Osteoblast (primary cell): ENCODE data around the gene BCAS3. TPM values are rescaled to one million over a fixed set of nuclear protein-coding genes. Genes with fewer than 3 reads are reported as not detected.
A peak's percentile ranks its signal among the peaks of the same experiment; 100 is the strongest.

ENCODE experiments used
- DNase-seq: peaks from one replicate; pipeline ENCODE4 v3.0.0; 2011; ENCODE audit warnings: low spot score, mixed read lengths; ENCODE audit not compliant: insufficient read length; ENCODE audit errors: missing footprints
- H2AFZ ChIP-seq: 2 replicates; pipeline ENCODE4 v1.6.0; 2011; ENCODE audit warnings: mild to moderate bottlenecking, low read length
- H3K27ac ChIP-seq: 2 replicates; pipeline ENCODE4 v1.5.1; 2011; ENCODE audit warnings: mild to moderate bottlenecking, low read depth, low read length, moderate library complexity
- H3K27me3 ChIP-seq: 2 replicates; pipeline ENCODE4 v1.6.0; 2012; ENCODE audit warnings: mild to moderate bottlenecking, control low read depth, inconsistent platforms, low read length, moderate library complexity; ENCODE audit not compliant: insufficient read depth
- H3K36me3 ChIP-seq: 2 replicates; pipeline ENCODE4 v1.5.1; 2011; ENCODE audit warnings: mild to moderate bottlenecking, low read length, control low read depth, moderate library complexity; ENCODE audit not compliant: insufficient read depth
- H3K4me1 ChIP-seq: 2 replicates; pipeline ENCODE4 v1.5.1; 2011; ENCODE audit warnings: mild to moderate bottlenecking, low read length, control low read depth, moderate library complexity; ENCODE audit not compliant: insufficient read depth
- H3K4me2 ChIP-seq: 2 replicates; pipeline ENCODE4 v1.6.0; 2011; ENCODE audit warnings: mild to moderate bottlenecking, low read length; ENCODE audit not compliant: insufficient read depth
- H3K4me3 ChIP-seq: fragments of 200-600 bp; sonication (generic); 3 replicates; pipeline ENCODE4 v1.5.1; 2012; ENCODE audit warnings: mild to moderate bottlenecking, low read length, inconsistent platforms; ENCODE audit not compliant: insufficient read depth
- H3K79me2 ChIP-seq: 2 replicates; pipeline ENCODE4 v1.6.0; 2012; ENCODE audit warnings: mild to moderate bottlenecking, low read length, control low read depth, inconsistent platforms; ENCODE audit not compliant: insufficient read depth
- H3K9me3 ChIP-seq: 2 replicates; pipeline ENCODE4 v1.5.1; 2011; ENCODE audit warnings: low read depth, low read length, control low read depth
- H4K20me1 ChIP-seq: 2 replicates; pipeline ENCODE4 v1.6.0; 2012; ENCODE audit warnings: mild to moderate bottlenecking, low read length, control low read depth; ENCODE audit not compliant: insufficient read depth
- total RNA-seq: library from RNA; depleted of rRNA; stranded (reverse); fragments of >200 nt; gene quantifications from 2 replicates; pipeline ENCODE4 v1.2.3, GENCODE V29; 2012
- TF ChIP-seq, protein P1 (sequence below): IDR thresholded peaks from 2 replicates; pipeline ENCODE4 v1.5.1; 2011; ENCODE audit warnings: mild to moderate bottlenecking, low read depth, low read length, moderate library complexity; ENCODE audit errors: extremely low read depth

BCAS3 gene
- total RNA-seq, 1 donor = 31.5 TPM

DNA sequence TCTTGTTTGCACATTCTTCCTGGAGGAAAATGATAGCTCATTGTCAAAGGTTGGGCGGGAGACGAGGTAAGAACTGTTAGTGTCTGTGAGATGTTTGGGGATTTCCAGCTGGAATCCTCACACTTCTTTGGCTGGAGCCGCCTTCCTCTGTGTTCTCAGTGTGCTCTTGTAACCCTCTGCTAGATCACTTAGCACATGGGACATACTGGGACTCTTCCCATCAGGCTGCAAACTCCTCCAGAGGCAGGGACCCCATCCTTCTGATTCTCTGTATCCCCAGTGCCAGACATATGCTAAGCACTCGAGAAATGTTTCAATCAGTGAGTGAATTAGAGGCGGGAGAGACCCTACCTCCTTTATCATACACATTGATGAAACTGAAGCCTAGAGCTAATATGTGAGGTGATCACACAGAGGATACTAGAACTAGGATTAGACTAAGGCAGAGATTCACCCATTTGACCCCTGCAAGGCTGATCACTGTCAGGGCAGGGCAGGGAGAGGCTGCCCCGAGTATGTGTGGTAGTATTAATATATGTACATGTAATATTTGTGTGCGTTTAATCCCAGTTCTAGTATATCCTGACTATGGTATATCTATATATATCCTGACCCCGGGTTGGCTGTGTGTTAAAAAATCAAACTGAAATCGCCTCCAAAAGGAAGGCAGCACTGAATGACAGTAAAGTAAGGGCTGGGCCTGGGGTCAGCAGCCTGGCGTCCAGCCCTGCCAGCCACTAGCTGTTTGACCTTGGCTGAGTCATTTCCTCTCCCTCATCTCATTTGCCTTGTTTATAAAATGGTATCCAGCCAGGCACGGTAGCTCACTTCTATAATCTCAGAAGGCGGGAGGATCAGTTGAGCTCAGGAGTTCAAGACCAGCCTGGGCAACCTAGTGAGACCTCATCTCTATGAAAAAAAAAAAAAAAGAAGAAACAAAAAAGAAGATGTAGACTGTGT lies 646.5 kb downstream of the BCAS3 start:
- no peak for DNase-seq
- no peak overlapping the region for H3K4me2 ChIP-seq
- no peaks in the 10 kb centered on the region for H3K79me2 ChIP-seq
- H3K9me3 ChIP-seq = no peaks in the 10 kb centered on the region
- no peaks in the 10 kb centered on the region for H4K20me1 ChIP-seq
- H3K4me3 ChIP-seq = no peak overlapping the region
- H2AFZ ChIP-seq = peak overlapping the region; percentile 41
- H3K27ac ChIP-seq = peak overlapping the region; percentile 88
- H3K4me1 ChIP-seq = peaks cover 42% of the 10 kb centered on the region
- H3K36me3 ChIP-seq = no peaks in the 10 kb centered on the region
- H3K27me3 ChIP-seq = no peaks in the 10 kb centered on the region
- TF ChIP-seq, protein P1, sequence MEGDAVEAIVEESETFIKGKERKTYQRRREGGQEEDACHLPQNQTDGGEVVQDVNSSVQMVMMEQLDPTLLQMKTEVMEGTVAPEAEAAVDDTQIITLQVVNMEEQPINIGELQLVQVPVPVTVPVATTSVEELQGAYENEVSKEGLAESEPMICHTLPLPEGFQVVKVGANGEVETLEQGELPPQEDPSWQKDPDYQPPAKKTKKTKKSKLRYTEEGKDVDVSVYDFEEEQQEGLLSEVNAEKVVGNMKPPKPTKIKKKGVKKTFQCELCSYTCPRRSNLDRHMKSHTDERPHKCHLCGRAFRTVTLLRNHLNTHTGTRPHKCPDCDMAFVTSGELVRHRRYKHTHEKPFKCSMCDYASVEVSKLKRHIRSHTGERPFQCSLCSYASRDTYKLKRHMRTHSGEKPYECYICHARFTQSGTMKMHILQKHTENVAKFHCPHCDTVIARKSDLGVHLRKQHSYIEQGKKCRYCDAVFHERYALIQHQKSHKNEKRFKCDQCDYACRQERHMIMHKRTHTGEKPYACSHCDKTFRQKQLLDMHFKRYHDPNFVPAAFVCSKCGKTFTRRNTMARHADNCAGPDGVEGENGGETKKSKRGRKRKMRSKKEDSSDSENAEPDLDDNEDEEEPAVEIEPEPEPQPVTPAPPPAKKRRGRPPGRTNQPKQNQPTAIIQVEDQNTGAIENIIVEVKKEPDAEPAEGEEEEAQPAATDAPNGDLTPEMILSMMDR = no peak

DNA sequence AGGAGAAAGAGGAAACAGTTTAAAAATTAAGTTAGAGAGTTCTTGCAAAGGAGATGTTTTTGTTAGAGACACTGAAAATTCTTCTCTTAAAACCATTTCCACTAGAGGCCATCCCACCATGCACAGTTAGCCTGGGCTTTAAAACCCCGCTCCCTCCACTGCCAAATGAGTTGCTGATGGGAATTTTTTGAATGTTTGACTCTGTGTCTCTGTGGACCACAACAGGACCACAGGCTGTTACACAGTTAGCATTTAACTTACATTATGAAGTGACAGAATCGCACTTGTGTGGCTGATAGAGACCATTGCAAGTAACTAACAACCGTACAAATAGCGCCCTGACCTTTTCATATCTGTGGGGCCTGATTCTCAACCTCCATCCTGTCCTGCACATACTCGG lies 647.3 kb downstream of the BCAS3 start:
- H3K4me1 ChIP-seq = peaks cover 42% of the 10 kb centered on the region
- no peaks in the 10 kb centered on the region for H3K79me2 ChIP-seq
- no peaks in the 10 kb centered on the region for H3K9me3 ChIP-seq
- peak overlapping the region; percentile 6 for H3K4me2 ChIP-seq
- no peak overlapping the region for H3K4me3 ChIP-seq
- no peaks in the 10 kb centered on the region for H4K20me1 ChIP-seq
- H3K36me3 ChIP-seq = no peaks in the 10 kb centered on the region
- DNase-seq = no peak
- H3K27me3 ChIP-seq = no peaks in the 10 kb centered on the region
- TF ChIP-seq, protein P1 = no peak
- no peak overlapping the region for H2AFZ ChIP-seq
- peak overlapping the region; percentile 88 for H3K27ac ChIP-seq

DNA sequence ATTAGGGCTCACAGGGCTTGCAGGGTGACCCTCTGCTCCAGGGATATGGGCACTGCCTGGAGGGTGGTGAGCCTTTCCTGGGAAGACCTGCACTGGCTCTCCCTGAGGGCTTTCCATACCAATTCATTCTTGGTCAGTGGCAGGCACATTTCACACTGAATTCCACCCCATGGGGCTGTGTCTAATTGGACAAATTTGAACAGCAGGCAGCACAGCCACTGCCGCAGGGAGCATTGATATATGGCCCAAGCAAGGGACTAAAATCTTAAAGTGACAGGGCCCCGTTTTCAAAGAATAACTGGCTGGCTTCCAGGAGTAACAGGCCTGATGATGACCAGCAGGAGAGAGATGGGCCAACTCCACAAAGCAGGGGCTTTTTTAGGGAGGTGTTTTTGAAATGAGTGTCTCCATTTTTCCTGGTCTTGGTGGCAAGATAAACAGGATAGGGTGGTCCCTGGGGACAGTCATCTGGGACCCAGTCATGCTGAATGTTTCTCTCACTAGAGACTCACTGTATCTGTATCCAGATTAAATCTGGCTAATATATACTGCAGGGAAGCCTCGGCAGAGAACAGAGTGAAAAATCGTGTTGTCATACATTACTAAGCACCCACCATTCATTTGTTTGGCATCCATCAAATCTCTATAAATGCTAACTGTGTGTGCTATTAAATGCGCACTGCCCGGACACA lies 647.9 kb downstream of the BCAS3 start:
- Histone ChIP-seq H2AFZ (peak overlapping the region; percentile 3), H3K79me2 (no peaks in the 10 kb centered on the region), H4K20me1 (no peaks in the 10 kb centered on the region), H3K36me3 (no peaks in the 10 kb centered on the region), H3K4me1 (peaks cover 42% of the 10 kb centered on the region), H3K4me2 (peak overlapping the region; percentile 15), H3K27ac (peak overlapping the region; percentile 88), H3K4me3 (no peak overlapping the region), H3K9me3 (no peaks in the 10 kb centered on the region), H3K27me3 (no peaks in the 10 kb centered on the region)
- TF ChIP-seq, protein P1 = no peak
- peak; percentile 83 for DNase-seq

DNA sequence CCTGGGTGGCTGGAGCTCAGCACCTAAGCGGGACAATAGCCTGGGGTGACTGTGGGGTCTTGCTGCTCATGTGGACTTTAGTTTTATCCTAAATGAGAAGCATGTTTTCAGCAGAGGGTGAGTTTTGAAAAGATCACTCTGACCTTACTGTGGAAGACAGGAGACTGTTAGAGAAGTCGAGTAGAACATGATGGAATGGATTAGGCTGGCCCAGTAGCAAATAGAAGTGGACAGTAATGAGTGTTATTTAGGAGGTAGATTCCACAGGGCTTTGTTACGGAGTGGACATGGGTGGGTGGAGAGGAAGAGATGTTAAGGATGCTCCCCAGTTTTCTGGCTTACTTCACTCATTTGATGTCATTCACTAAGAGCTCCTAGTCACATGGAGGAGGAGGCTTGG lies 648.7 kb downstream of the BCAS3 start:
- no peaks in the 10 kb centered on the region for H3K36me3 ChIP-seq
- no peaks in the 10 kb centered on the region for H3K79me2 ChIP-seq
- DNase-seq = no peak
- peaks cover 42% of the 10 kb centered on the region for H3K4me1 ChIP-seq
- TF ChIP-seq, protein P1 = no peak
- no peak overlapping the region for H3K4me3 ChIP-seq
- peak overlapping the region; percentile 52 for H2AFZ ChIP-seq
- H3K27ac ChIP-seq = peak overlapping the region; percentile 88
- no peaks in the 10 kb centered on the region for H3K27me3 ChIP-seq
- H4K20me1 ChIP-seq = no peaks in the 10 kb centered on the region
- no peaks in the 10 kb centered on the region for H3K9me3 ChIP-seq
- H3K4me2 ChIP-seq = peak overlapping the region; percentile 15
